ENCODE measurements around the gene SYNDIG1.

SYNDIG1 gene

GRCh38 chr20:24529369-24529719, 59.9 kb downstream of the SYNDIG1 start:
- DNase-seq, result no peak

GRCh38 chr20:24530131-24530680, 60.8 kb downstream of the SYNDIG1 start:
- no peak for DNase-seq

DNA sequence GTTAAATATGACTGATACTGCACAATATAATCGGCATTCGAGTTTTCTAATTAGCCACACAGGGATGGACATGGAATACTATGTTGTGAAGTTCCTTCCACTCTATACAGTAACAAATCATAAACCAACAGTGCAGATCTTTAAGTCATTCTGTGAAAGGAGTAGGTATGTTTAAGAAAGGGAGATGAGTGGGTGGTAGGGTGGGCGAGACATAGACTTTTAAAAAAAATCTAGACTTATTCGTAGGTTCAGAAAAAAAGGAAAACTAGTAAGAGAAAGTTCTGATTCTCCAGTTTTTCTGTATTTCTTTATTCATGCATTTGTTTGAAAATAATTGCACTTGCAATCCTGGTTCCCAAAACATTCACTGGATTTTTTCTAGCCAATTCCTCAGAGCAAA, 61.8 kb downstream of the SYNDIG1 start:
- no peak for DNase-seq

DNA sequence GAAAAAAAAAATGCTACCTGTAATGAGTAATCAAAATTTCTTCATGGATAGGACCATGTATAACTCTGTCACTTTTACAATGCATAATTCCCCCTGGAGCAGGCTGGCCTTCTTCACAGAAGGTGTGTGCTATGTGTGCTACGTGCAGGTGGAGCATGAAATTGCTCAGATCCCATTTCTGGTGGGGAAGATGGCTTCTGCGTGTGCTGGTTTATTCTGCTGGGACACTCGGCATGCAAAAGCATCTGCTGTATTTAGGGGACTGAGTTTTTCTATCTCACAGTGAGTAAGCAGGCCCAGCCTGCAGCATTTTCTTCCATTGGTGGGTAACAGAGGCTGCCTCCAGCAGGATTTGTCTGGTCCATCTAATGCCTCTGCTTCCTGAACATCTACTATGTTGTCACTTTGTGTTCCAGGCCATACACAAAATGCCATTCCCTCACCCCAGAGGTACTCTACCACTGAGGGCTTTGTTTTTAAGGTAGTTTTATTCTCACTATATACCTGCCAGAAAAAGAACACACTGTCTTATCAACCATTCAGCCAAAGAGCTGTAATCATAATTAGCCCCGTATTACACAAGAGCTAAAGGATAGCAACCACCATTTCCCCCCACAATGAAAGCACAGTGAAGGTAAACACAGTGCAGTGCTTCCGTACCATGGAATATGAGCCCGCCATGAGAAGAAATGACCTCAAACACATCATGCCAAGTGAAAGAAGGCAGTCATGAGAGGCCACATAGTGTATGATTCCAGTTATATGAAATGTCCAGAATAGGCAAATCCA, 62.4 kb downstream of the SYNDIG1 start:
- DNase-seq, result no peak

- DNase-seq, result no peak
Observed at GRCh38 chr20:24533449-24533848, 64.0 kb downstream of the SYNDIG1 start.

DNA sequence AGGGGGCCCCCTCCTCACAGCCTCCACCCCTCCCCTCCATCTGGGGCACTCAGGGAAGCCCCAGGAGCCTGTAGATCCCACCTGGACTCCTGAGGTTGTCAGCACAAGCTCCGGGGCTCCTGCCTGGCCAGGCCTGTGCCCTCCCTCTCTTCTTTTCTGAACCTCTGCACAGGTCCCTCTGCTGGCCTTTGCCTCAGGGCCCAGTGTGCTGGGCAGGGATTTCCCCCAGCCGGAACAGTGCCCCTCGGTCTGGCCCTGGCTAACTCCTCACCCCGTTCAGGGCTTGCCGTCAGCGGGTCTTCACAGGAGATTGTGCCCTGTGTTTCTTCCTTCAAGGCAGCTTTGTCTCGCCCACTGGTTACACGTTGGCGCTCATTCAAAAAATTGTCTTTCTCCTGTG, 64.9 kb downstream of the SYNDIG1 start:
- DNase-seq, result no peak

GRCh38 chr20:24535941-24536730, 66.7 kb downstream of the SYNDIG1 start:
- DNase-seq, result no peak

DNA sequence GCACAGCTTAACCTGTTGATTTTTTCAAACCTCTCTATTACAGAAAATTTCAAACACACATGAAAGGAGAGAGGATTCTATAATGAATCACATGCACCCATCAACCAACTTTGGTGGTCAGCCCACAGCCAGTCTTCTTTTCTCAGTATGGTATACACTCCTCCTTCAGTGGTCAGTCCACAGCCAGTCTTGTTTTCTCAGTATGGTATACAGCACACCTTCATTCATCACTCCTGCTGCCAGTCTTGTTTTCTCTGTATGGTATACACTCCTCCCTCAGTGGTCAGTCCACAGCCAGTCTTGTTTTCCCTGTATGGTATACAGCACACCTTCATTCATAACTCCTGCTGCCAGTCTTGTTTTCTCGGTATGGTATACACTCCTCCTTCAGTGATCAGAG, 67.8 kb downstream of the SYNDIG1 start:
- no peak for DNase-seq

DNA sequence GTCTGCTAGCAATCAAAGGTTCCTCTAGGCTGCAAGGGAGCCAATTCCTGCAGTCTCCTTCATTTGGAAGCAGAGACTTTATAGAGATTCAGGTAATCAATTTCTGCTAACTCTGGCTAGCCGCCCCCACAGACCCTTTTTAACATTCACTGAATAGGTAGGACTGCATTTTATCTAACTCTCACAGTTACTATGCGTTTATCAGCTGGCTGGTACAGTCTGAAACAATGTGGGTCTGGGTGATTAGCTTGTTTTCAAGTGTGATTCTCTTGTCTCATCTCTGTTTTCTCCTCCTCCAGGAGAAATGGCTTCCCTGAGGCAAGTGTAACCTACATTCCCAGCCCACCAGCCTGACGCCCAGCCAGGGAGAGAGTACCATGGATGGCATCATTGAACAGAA, 73.3 kb downstream of the SYNDIG1 start:
- no peak for DNase-seq

DNA sequence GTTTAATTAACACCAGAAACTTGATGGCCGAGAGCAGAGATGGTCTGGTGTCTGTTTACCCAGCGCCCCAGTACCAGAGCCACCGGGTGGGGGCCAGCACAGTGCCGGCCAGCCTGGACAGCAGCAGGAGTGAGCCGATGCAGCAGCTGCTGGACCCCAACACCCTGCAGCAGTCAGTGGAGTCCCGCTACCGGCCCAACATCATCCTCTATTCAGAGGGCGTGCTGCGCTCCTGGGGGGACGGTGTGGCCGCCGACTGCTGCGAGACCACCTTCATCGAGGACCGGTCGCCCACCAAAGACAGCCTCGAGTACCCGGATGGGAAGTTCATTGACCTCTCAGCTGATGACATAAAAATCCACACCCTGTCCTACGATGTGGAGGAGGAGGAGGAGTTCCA, 73.7 kb downstream of the SYNDIG1 start:
- DNase-seq, result no peak

- DNase-seq, result no peak
Observed at GRCh38 chr20:24543741-24544140, 74.3 kb downstream of the SYNDIG1 start.

- no peak for DNase-seq
Observed at GRCh38 chr20:24544371-24544770, 74.9 kb downstream of the SYNDIG1 start.

DNA sequence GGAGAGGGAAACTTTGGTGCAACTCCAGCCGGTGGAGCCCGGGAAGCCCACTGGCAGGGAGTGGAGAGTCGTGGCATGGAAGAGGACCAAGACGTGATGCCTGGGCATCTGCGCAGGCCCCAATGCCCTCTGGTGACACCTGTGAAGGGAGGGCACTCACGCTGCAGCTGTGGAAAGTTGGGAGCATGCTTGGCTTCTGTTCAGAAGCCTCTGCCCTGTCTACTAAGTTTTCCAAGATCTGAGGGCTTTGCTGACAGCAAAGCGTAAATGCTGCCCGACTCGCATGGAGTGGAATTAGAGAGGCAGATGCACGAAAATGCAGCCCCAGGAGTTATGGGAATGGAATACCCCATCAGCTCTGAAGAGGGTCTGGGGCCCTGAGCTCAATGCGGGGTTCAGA, 75.7 kb downstream of the SYNDIG1 start:
- no peak for DNase-seq

GRCh38 chr20:24546232-24546892, 76.9 kb downstream of the SYNDIG1 start:
- no peak for DNase-seq

GRCh38 chr20:24547967-24548366, 78.5 kb downstream of the SYNDIG1 start:
- DNase-seq, result no peak

DNA sequence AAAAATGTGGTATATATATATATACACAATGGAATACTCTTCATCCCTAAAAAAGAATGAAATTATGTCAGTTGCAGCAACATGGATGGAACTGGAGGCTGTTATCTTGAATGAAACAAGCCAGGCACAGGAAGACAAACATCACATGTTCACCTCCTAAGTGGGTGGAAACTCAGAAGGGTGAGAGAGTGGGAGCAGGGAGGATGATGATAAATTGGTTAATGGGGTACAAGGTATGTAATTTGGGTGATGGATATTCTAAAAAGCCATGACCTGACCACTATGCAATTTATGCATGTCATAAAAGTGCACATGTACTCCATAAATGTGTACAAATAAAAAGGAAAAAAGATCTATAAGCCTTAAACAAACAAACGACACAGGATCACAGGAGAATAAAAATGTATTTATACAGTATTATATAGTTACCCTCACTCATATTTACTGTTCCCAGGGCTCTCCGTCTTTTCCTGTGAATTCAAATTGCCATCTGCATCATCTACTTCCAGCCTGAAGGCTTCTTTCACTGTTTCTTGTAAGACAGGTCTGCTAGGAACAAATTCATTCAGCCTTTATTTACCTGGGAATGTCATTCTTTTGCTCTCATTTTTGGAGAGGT, 89.8 kb downstream of the SYNDIG1 start:
- no peak for DNase-seq

GRCh38 chr20:24560571-24561491, 91.4 kb downstream of the SYNDIG1 start:
- no peak for DNase-seq

DNA sequence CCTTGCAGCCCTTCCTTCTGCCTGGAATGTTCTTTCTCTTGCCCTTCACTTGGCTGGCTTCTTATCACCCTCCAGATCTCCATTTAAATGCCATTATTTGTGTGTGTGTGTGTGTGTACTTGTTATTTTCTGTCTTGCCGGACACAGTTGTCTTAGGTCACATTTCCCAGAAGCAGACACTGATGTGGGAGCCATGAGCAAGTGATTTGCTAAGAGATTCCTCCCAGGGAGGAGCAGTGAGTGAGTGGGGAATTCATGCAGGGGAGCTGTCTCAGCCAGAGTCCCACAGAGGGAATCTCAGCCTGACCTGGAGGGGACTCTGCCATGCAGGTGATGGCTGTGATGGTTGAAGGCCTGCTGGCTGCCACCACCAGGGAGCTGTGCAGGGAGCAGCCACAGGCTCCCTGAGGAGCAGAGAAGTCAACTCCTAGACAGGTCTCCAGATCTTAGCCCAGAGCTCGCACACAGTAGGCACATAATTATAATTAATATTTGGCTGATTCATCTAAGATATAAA, 96.5 kb downstream of the SYNDIG1 start:
- no peak for DNase-seq

GRCh38 chr20:24566656-24567055, 97.2 kb downstream of the SYNDIG1 start:
- no peak for DNase-seq

- DNase-seq, result no peak
Observed at GRCh38 chr20:24567508-24567907, 98.1 kb downstream of the SYNDIG1 start.

DNA sequence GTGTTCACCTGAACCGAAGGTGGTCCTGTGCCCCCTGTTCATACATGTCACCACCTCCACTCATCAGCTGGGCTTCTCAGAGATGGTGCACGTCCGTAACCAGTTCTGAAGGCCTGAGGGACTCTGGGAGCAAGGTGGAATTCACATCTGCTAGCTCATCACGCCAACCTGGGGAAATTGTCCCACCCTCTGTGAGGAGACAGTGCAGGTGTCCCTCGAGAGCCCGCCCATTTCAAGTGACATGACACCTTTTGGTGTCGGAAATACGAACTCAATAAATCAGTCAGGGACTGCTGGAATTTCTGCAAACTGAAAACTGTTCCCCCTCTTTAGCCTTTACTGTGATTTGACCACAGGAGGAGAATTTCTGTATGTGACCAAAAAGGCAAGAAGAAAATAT, 99.4 kb downstream of the SYNDIG1 start:
- DNase-seq, result no peak

DNA sequence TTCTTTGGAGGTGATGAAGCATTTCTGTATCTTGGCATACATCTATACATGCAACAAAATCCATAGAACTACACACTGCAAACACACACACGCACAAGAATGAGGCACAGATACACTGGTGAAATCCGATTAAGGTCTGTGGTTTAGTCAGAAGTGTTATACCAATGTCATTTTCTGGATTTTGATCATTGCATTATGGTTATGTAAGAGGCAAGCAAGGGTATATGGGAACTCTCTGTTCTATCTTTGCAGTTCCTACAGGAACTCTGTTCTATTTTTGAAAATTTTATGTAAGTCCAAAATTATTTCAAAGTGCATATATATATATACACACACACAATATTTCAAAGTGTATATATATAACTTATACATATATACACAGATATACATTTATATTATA, 101.7 kb downstream of the SYNDIG1 start:
- DNase-seq, result no peak
